Measurements from ENCODE around the gene IKZF2.

IKZF2 gene

DNA sequence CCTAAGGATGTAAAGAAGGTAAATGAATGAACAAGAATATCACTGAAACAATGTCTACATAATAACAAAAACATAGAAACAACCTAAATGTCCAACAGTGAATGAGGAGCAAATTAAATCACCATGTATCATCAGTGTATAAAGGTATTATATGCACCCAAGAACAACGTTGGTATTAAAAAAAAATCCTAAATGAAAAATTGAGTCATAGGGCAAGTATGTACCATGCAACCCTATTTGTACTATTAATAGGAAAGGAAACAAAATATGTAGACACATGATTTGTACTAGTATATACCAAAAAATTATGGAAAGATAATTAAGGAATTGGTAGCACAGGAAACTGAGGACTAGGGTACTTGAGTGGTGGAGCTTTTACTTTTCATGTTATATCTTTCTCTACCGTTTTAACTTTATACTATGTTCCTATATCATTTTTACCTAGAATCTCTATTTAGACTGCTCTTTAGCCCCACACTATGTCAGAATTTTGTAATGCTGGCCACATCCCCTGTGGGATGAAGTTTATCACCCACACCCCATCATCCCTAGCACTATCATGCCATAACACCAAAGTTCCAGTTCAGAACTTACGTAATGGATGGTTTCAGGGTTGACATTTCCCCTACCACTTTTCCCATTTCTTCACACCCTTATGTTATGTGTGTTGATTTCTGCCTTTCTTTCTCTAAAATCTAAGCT lies 25.6 kb downstream of the IKZF2 start:
- no peak overlapping the region for H3K4me3 ChIP-seq (ENCODE audit: low read depth, low read length)
- DNase-seq (ENCODE audit: low read depth): no peak
- in situ Hi-C loops (cut with HindIII; ENCODE audit: low sequenced_read_pairs): no loop called here
- TF ChIP-seq, protein P1, sequence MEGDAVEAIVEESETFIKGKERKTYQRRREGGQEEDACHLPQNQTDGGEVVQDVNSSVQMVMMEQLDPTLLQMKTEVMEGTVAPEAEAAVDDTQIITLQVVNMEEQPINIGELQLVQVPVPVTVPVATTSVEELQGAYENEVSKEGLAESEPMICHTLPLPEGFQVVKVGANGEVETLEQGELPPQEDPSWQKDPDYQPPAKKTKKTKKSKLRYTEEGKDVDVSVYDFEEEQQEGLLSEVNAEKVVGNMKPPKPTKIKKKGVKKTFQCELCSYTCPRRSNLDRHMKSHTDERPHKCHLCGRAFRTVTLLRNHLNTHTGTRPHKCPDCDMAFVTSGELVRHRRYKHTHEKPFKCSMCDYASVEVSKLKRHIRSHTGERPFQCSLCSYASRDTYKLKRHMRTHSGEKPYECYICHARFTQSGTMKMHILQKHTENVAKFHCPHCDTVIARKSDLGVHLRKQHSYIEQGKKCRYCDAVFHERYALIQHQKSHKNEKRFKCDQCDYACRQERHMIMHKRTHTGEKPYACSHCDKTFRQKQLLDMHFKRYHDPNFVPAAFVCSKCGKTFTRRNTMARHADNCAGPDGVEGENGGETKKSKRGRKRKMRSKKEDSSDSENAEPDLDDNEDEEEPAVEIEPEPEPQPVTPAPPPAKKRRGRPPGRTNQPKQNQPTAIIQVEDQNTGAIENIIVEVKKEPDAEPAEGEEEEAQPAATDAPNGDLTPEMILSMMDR (IDR thresholded peaks at IDR 0.05; ENCODE audit: low read depth, low read length, missing control alignments): no peak

DNA sequence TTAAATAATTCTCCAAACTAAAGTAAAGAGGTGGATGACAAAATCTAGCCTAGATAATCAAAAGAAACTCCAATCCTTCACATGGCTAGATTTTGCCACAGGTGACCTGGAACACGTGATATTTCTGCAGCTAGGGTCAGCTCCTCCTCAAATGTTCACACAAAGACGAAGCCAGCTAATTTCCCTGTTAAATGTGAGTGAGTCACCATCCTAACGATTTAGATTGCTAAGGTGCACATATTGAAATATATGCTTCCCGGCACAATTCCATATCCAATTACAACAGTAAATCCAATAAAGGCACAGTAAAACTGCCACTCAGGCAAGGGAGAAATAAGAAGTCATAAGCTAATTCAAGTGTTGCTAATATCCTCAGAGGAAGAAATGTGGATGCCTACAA lies 28.7 kb downstream of the IKZF2 start:
- no peak overlapping the region for H3K4me3 ChIP-seq (ENCODE audit: low read depth, low read length)
- in situ Hi-C loops (cut with HindIII; ENCODE audit: low sequenced_read_pairs): no loop called here
- DNase-seq (ENCODE audit: low read depth): no peak

DNA sequence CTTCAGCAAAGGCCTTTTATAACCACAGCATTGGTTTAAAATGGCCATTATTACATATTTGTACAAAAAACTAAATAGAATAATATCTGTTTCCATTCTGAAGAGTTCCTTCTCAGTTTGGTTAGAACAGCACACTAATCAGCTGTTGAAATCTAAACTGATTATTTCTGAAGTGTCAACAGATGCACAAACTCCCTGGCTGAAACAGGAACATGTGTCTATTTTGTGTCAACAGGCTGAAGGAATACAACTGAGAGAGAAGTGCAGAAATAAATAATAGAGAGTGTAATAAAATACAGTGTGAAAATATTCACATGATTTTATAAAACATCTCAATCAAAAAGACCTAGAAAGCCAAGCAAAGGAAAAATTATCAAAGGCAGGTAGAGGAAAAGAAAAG lies 29.7 kb downstream of the IKZF2 start:
- in situ Hi-C loops (cut with HindIII; ENCODE audit: low sequenced_read_pairs): no loop called here
- TF ChIP-seq, protein P1 (IDR thresholded peaks at IDR 0.05; ENCODE audit: low read depth, low read length, missing control alignments): no peak
- DNase-seq (ENCODE audit: low read depth): no peak
- no peak overlapping the region for H3K4me3 ChIP-seq (ENCODE audit: low read depth, low read length)

More for the DNA sequence above, 28.7 kb downstream of the IKZF2 start:
- TF ChIP-seq, protein P1 (IDR thresholded peaks at IDR 0.05; ENCODE audit: low read depth, low read length, missing control alignments): no peak

DNA sequence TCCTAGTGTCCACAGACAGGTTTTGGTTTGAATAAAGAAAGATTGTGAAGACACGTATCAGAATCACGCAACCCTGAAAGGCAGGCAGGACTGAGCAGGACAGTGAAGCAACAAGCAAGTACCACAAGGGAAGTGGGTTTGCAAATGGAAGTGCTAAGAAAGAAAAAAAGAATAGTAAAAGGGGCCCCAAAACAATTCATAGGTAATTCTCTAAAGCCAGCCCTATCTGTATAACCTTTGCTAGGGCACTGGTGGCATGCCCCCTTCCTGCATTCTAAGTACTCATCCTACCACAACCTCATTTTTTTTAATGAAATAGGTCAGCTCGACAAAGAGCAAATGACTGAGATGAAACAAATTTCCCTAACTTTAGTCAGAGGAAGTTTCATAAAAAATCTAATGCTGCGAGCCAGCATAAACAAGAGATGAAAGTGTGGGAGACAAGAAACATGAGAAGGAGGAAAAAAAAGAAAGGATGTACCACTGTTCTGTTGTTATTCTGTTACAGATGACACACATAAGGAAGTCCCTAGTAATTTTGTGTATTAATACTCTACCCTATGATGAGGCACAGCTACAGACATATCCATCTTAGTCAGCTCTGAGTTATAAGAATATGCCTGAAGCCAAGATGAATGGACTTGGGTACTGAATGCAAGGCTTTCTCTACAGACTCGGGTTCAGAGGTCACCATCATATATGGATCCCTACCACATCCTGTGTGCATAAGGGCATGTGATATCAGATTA lies 32.2 kb downstream of the IKZF2 start:
- H3K4me3 ChIP-seq (ENCODE audit: low read depth, low read length): no peak overlapping the region
- TF ChIP-seq, protein P1 (IDR thresholded peaks at IDR 0.05; ENCODE audit: low read depth, low read length, missing control alignments): no peak
- in situ Hi-C loops (cut with HindIII; ENCODE audit: low sequenced_read_pairs): no loop called here
- peak; percentile 27 for DNase-seq (ENCODE audit: low read depth)

DNA sequence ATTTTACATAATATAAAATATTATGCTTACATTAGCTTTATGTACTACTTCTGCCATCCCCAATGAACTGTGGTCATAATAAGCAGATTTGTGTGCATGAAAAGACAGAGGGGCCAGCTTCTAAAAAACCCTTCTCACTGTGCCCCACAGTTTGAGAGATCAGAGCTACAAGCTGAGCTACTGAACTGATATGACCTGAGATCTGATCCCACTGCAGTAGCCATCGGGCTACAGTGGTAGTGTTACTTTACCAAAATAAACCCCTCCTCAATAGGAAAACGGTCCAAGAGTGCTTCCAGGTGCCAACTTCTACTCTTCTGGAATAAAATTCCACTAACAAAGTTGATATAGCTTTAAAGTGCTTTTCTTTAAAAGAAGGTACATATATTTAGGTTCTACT lies 43.1 kb downstream of the IKZF2 start:
- no peak for DNase-seq (ENCODE audit: low read depth)
- TF ChIP-seq, protein P1 (IDR thresholded peaks at IDR 0.05; ENCODE audit: low read depth, low read length, missing control alignments): no peak
- in situ Hi-C loops (cut with HindIII; ENCODE audit: low sequenced_read_pairs): no loop called here
- H3K4me3 ChIP-seq (ENCODE audit: low read depth, low read length): no peak overlapping the region

DNA sequence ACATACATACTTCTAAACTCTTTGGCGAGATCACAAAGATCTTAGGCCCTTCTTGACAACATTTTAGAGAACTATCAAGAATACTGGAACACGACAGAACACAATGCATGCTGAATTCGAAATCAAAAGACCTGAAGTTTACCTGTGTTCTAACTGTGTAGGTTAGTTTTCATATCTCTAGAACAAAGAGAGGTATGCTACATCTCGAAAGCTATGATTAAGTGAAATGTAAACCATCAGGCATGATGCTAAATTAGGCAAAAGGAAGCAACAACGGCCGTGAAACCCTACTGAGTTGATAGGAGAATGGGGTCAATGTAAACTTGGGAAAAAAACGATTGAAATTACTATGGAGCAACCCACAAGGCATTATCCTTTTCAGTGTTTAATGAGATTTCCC lies 43.7 kb downstream of the IKZF2 start:
- TF ChIP-seq, protein P1 (IDR thresholded peaks at IDR 0.05; ENCODE audit: low read depth, low read length, missing control alignments): no peak
- no peak overlapping the region for H3K4me3 ChIP-seq (ENCODE audit: low read depth, low read length)
- in situ Hi-C loops (cut with HindIII; ENCODE audit: low sequenced_read_pairs): no loop called here
- DNase-seq (ENCODE audit: low read depth): no peak

Data from astrocyte of the cerebellum (primary cell).